GM18498 (cell line): ENCODE results near the gene INCA1.
"Not testable (repeated sequence)": the region's sequence is repeated elsewhere in the genome, so short reads cannot be mapped to it uniquely, and the experiment has no call there.

Source experiments
- ATAC-seq: cut with Tn5 transposase; IDR thresholded peaks from one replicate; pipeline ENCODE4 v1.9.1; 2021; ENCODE audit warnings: mild to moderate bottlenecking, moderate library complexity; ENCODE audit not compliant: unreplicated experiment

The INCA1 gene

GRCh38 chr17:4997302-4998026, at the start of gene INCA1, which contains the start of gene KIF1C:
INCA1 (minus strand) TSS chr17:4997522; CDS start chr17:4994437, 3,085 bp downstream.
KIF1C (plus strand) TSS chr17:4997950; CDS start chr17:5000247, 2,297 bp downstream.
- ATAC-seq = peak; percentile 88

GRCh38 chr17:5045496-5045895, 48.2 kb upstream of the INCA1 start:
- ATAC-seq = no peak

GRCh38 chr17:5044630-5045029, 47.3 kb upstream of the INCA1 start:
- ATAC-seq = no peak

GRCh38 chr17:5043524-5043923, 46.2 kb upstream of the INCA1 start:
- ATAC-seq = no peak

GRCh38 chr17:5042157-5043022, 45.1 kb upstream of the INCA1 start:
- ATAC-seq = no peak

- ATAC-seq = no peak
These were observed 38.0 kb upstream of the INCA1 start, which contains the start of gene SLC52A1 for GRCh38 chr17:5035315-5035714. SLC52A1 (minus strand) TSS chr17:5035426; CDS start chr17:5034606, 820 bp downstream.

- ATAC-seq = no peak
These were observed 37.3 kb upstream of the INCA1 start for GRCh38 chr17:5034651-5035050.

GRCh38 chr17:5034063-5034462, 36.7 kb upstream of the INCA1 start:
- ATAC-seq = no peak

GRCh38 chr17:5033352-5034015, 36.2 kb upstream of the INCA1 start:
- ATAC-seq = no peak

- ATAC-seq = no peak
These were observed 35.5 kb upstream of the INCA1 start for GRCh38 chr17:5032865-5033264.

GRCh38 chr17:5031365-5032082, 34.2 kb upstream of the INCA1 start:
- ATAC-seq = peak; percentile 64

- not testable (repeated sequence) for ATAC-seq
These were observed 32.8 kb upstream of the INCA1 start for GRCh38 chr17:5030168-5030567.

- no peak for ATAC-seq
These were observed 30.6 kb upstream of the INCA1 start for GRCh38 chr17:5027916-5028315.

- no peak for ATAC-seq
These were observed 30.0 kb upstream of the INCA1 start for GRCh38 chr17:5027299-5027698.

- ATAC-seq = no peak
These were observed 27.3 kb upstream of the INCA1 start for GRCh38 chr17:5024604-5025003.

GRCh38 chr17:5023588-5024147, 26.3 kb upstream of the INCA1 start:
- no peak for ATAC-seq

- no peak for ATAC-seq
These were observed 24.9 kb upstream of the INCA1 start for GRCh38 chr17:5022171-5022711.

GRCh38 chr17:5020502-5021023, 23.2 kb upstream of the INCA1 start:
- ATAC-seq = no peak

- no peak for ATAC-seq
These were observed 22.2 kb upstream of the INCA1 start for GRCh38 chr17:5019475-5019956.

- ATAC-seq = no peak
These were observed 17.0 kb upstream of the INCA1 start for GRCh38 chr17:5014357-5014756.
